Stimulated activated CD4-positive, alpha-beta T cell treated with anti-CD3 and anti-CD28 coated beads, Interleukin-1b, Interleukin-23, amount 100 ng/mL, for 24 hours (primary cell): Measurements from ENCODE around the gene OR5K1.

Experiments
- DNase-seq, 4 experiments: peaks; one replicate each; pipeline ENCODE4 v3.0.0-alpha.2; 2020; ENCODE audit warnings: low read depth in 4 of 4, low spot score in 1 of 4

Gene OR5K1

GRCh38 chr3:98462901-98463300, at the start of gene OR5K1:
Gene OR5K1, plus strand, starts transcription at chr3:98463201. Its CDS starts 6,376 bp downstream, at chr3:98469577.
- DNase-seq = no peak

- no peak for DNase-seq
Observed at GRCh38 chr3:98432575-98432974, 30.4 kb upstream of the OR5K1 start.

- DNase-seq = no peak
Observed at GRCh38 chr3:98433764-98434163, 29.2 kb upstream of the OR5K1 start.

- no peak for DNase-seq
Observed at GRCh38 chr3:98434412-98434811, 28.6 kb upstream of the OR5K1 start.

- no peak for DNase-seq
Observed at GRCh38 chr3:98440283-98440682, 22.7 kb upstream of the OR5K1 start.

- DNase-seq = no peak
Observed at GRCh38 chr3:98445949-98446406, 17.0 kb upstream of the OR5K1 start.

- DNase-seq = no peak
Observed at GRCh38 chr3:98449606-98450193, 13.3 kb upstream of the OR5K1 start.

- DNase-seq = no peak
Observed at GRCh38 chr3:98450372-98450771, 12.6 kb upstream of the OR5K1 start.

- DNase-seq = no peak
Observed at GRCh38 chr3:98453827-98454226, 9.2 kb upstream of the OR5K1 start.

GRCh38 chr3:98454929-98455328, 8.1 kb upstream of the OR5K1 start:
- DNase-seq = no peak

GRCh38 chr3:98457543-98457942, 5.5 kb upstream of the OR5K1 start:
- DNase-seq = no peak

GRCh38 chr3:98460220-98460619, 2.8 kb upstream of the OR5K1 start:
- DNase-seq = no peak

GRCh38 chr3:98482717-98483482, 19.9 kb downstream of the OR5K1 start:
- no peak for DNase-seq

GRCh38 chr3:98483626-98484025, 20.6 kb downstream of the OR5K1 start:
- no peak for DNase-seq

GRCh38 chr3:98497381-98497780, 34.4 kb downstream of the OR5K1 start, which contains the start of gene OR5K2:
Gene OR5K2, plus strand, starts transcription at chr3:98497681. Its CDS starts 0 bp downstream, at chr3:98497681.
- DNase-seq = no peak

- no peak for DNase-seq
Observed at GRCh38 chr3:98500019-98500418, 37.0 kb downstream of the OR5K1 start.

GRCh38 chr3:98501270-98501669, 38.3 kb downstream of the OR5K1 start:
- DNase-seq = no peak

GRCh38 chr3:98501863-98502576, 39.0 kb downstream of the OR5K1 start:
- no peak for DNase-seq

- DNase-seq = no peak
Observed at GRCh38 chr3:98504539-98504938, 41.5 kb downstream of the OR5K1 start.

- no peak for DNase-seq
Observed at GRCh38 chr3:98508582-98508981, 45.6 kb downstream of the OR5K1 start.

- DNase-seq = no peak
Observed at GRCh38 chr3:98512576-98512975, 49.6 kb downstream of the OR5K1 start.

GRCh38 chr3:98513091-98513511, 50.1 kb downstream of the OR5K1 start:
- no peak for DNase-seq
